HG03558 (cell line): ENCODE measurements around the gene AP4B1.

ENCODE experiments used
- ATAC-seq: cut with Tn5 transposase; IDR thresholded peaks from one replicate; pipeline ENCODE4 v1.9.1; 2021; ENCODE audit warnings: moderate number of reproducible peaks; ENCODE audit not compliant: unreplicated experiment; ENCODE audit errors: extremely low read depth

AP4B1 gene

GRCh38 chr1:113931451-113931851 is 26.9 kb upstream of the AP4B1 start:
- ATAC-seq, result no peak

GRCh38 chr1:113930499-113931161 is 26.0 kb upstream of the AP4B1 start:
- ATAC-seq, result no peak

GRCh38 chr1:113929750-113930498 is 25.3 kb upstream of the AP4B1 start:
- no peak for ATAC-seq

- ATAC-seq, result peak; percentile 41
Measured at GRCh38 chr1:113928941-113929749, 24.5 kb upstream of the AP4B1 start, which contains the start of gene HIPK1. TSS of gene HIPK1 (plus strand) at chr1:113929324.

GRCh38 chr1:113928187-113928930 is 23.8 kb upstream of the AP4B1 start:
- no peak for ATAC-seq

- ATAC-seq, result no peak
Measured at GRCh38 chr1:113924473-113924872, 19.9 kb upstream of the AP4B1 start.

GRCh38 chr1:113922957-113923356 is 18.4 kb upstream of the AP4B1 start:
- no peak for ATAC-seq

GRCh38 chr1:113918243-113918642 is 13.6 kb upstream of the AP4B1 start:
- ATAC-seq, result no peak

GRCh38 chr1:113917400-113918082 is 12.9 kb upstream of the AP4B1 start:
- ATAC-seq, result no peak

- ATAC-seq, result no peak
Measured at GRCh38 chr1:113916974-113917373, 12.4 kb upstream of the AP4B1 start.

GRCh38 chr1:113913887-113914664 is 9.5 kb upstream of the AP4B1 start:
- ATAC-seq, result no peak

- no peak for ATAC-seq
Measured at GRCh38 chr1:113913312-113913668, 8.7 kb upstream of the AP4B1 start.

GRCh38 chr1:113912594-113913311 is 8.2 kb upstream of the AP4B1 start:
- no peak for ATAC-seq

- peak; percentile 2 for ATAC-seq
Measured at GRCh38 chr1:113905435-113905861, 849 bp upstream of the AP4B1 start.

GRCh38 chr1:113904293-113904673 is 316 bp downstream of the AP4B1 start:
- ATAC-seq, result no peak

GRCh38 chr1:113903501-113904292 is 902 bp downstream of the AP4B1 start:
- ATAC-seq, result no peak

- ATAC-seq, result no peak
Measured at GRCh38 chr1:113901191-113901590, 3.4 kb downstream of the AP4B1 start.

GRCh38 chr1:113899111-113899510 is 5.5 kb downstream of the AP4B1 start:
- no peak for ATAC-seq
